ENCODE data around the gene POLD1. TPM values are rescaled to one million over a fixed set of nuclear protein-coding genes. Genes with fewer than 3 reads are reported as not detected.

POLD1 gene
- polyA plus RNA-seq, 1 experiment, result 5.1 TPM

DNA sequence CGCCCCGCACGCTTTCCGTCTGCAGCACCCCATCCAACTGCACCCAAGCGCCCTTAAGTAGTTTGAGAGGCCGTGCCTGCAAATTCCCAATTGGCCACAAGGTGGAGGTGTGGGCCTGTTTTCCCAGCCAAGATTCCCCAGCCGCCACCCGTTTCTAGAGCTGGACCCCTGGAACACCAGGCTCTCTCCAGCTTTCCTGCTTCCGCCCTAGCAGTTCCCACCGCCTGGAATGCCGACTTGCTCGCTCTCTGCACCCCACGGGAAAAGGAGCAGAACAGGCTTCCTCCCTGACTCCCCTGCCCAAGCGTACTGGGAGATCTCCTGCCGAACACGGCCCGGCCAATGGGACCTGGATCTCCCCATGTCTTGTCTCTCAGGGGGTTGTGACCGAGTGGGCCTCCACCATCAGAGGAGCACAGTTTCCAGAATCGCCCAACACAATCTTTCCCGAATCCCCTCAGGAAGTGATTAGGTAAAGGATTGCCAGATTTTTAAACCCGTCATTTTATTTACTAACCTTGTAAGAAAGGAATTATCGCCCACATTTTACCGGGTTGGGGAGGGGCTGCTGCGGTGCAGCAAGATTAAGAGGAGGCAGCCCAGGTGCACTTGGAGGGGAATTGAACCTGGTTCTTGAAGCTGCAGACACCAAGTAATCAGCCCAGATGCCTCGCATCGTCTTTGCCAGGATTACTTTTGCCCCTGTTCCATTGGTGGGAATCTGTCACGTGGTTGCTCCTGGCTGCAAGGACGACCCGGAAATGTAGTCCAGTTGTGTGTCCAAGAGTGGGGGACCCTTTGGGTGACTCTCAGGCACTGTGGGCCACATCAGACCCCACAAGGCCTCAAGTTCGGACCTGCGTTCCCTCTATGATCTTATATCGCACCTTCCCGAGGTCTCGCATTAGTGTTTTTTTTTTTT is 15.2 kb upstream of the POLD1 start:
- H3K27ac ChIP-seq (ENCODE audit: low read depth, low read length), result peak overlapping the region; percentile 39
- ChIA-PET POLR2A (interaction anchor here (0.6 kb wide), 2 partner anchors 142 to 208 kb away, joined by 3 to 5 read pairs; partner anchors contain the start of gene JOSD2), CTCF (interaction anchor here (0.5 to 3.0 kb wide), 23 partner anchors 11 to 719 kb away, joined by 3 to 18 read pairs (median 4); partner anchors contain the start of genes JOSD2, KCNC3 and POLD1)
- TF ChIP-seq, protein P1, sequence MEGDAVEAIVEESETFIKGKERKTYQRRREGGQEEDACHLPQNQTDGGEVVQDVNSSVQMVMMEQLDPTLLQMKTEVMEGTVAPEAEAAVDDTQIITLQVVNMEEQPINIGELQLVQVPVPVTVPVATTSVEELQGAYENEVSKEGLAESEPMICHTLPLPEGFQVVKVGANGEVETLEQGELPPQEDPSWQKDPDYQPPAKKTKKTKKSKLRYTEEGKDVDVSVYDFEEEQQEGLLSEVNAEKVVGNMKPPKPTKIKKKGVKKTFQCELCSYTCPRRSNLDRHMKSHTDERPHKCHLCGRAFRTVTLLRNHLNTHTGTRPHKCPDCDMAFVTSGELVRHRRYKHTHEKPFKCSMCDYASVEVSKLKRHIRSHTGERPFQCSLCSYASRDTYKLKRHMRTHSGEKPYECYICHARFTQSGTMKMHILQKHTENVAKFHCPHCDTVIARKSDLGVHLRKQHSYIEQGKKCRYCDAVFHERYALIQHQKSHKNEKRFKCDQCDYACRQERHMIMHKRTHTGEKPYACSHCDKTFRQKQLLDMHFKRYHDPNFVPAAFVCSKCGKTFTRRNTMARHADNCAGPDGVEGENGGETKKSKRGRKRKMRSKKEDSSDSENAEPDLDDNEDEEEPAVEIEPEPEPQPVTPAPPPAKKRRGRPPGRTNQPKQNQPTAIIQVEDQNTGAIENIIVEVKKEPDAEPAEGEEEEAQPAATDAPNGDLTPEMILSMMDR (IDR thresholded peaks at IDR 0.05; ENCODE audit: low read depth, low read length), result peak; percentile 81
- H3K9me3 ChIP-seq (ENCODE audit: control insufficient read depth, insufficient read depth, low read length), result no peaks in the 10 kb centered on the region
- H3K27me3 ChIP-seq (ENCODE audit: control insufficient read depth, insufficient read depth, low read length), result no peaks in the 10 kb centered on the region
- peak overlapping the region; percentile 79 for H3K4me3 ChIP-seq (ENCODE audit: low read depth, low read length)
- peak; percentile 65 for DNase-seq (ENCODE audit: low read depth, low spot score)

- H3K9me3 ChIP-seq (ENCODE audit: control insufficient read depth, insufficient read depth, low read length), result peaks cover 3% of the 10 kb centered on the region; the same call in 1 of the 2 replicates
- no peak for DNase-seq (ENCODE audit: low read depth, low spot score)
- no peak overlapping the region for H3K4me3 ChIP-seq (ENCODE audit: low read depth, low read length)
- TF ChIP-seq, protein P1 (IDR thresholded peaks at IDR 0.05; ENCODE audit: low read depth, low read length), result no peak
- POLR2A ChIA-PET, result no interaction called here
- CTCF ChIA-PET, result no interaction called here
- no peaks in the 10 kb centered on the region for H3K27me3 ChIP-seq (ENCODE audit: control insufficient read depth, insufficient read depth, low read length)
- H3K27ac ChIP-seq (ENCODE audit: low read depth, low read length), result no peak overlapping the region
Measured at GRCh38 chr19:50371914-50372475, 12.2 kb upstream of the POLD1 start.

DNA sequence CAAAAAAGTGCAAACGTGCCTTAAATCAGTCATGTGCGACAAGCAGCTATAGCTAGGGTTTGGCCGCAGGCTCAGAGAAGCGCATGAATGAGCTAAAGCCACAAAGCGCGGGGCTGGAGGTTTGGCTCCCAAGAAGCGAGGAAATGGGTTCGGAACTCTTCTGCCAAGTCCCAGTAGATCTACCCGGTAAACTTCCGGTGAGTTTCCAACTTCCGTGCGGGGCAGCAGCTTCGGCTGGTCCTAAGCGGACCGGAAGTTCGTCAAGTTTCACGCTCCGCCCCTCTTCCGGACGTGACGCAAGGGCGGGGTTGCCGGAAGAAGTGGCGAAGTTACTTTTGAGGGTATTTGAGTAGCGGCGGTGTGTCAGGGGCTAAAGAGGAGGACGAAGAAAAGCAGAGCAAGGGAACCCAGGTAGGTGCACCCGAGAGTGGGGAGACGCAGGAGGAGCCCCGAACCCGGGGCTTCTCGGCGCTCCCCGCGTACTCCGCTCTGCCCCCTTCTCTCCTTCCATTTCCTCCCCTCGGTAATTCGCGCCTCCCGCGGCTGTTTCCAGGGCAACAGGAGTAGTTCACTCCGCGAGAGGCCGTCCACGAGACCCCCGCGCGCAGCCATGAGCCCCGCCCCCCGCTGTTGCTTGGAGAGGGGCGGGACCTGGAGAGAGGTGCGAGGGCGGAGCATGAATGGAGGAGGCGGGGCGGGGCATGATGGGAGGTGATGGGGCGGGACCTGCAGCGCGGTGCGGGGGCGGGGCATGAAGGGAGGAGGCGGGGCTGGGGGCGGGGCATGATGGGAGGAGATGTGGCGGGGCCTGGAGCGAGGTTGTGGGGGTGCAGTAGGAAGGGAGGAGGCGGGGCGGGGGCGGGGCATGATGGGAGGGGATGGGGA is 7.7 kb upstream of the POLD1 start, which contains the start of gene NR1H2:
TSS of gene NR1H2 (plus strand) at position 292 of the 885 bp plus-strand sequence. CDS start 1,149 bp downstream, outside the sequence.
- H3K27ac ChIP-seq (ENCODE audit: low read depth, low read length), result peak within 1 kb of the TSS; percentile 100
- H3K9me3 ChIP-seq (ENCODE audit: control insufficient read depth, insufficient read depth, low read length), result peaks cover 3% of the 10 kb centered on the region; the same call in 1 of the 2 replicates
- DNase-seq (ENCODE audit: low read depth, low spot score), result peak; percentile 96
- POLR2A ChIA-PET, result interaction anchor here (0.6 to 1.3 kb wide), 4 partner anchors 8 to 135 kb away, joined by 3 to 7 read pairs (median 5); partner anchors contain the start of gene JOSD2
- no peaks in the 10 kb centered on the region for H3K27me3 ChIP-seq (ENCODE audit: control insufficient read depth, insufficient read depth, low read length)
- TF ChIP-seq, protein P1 (IDR thresholded peaks at IDR 0.05; ENCODE audit: low read depth, low read length), result no peak
- peak within 1 kb of the TSS; percentile 89 for H3K4me3 ChIP-seq (ENCODE audit: low read depth, low read length)
- CTCF ChIA-PET, result interaction anchor here (0.6 to 1.2 kb wide), 4 partner anchors 103 to 641 kb away, joined by 3 to 4 read pairs (median 3); no protein-coding TSS in a partner anchor

DNA sequence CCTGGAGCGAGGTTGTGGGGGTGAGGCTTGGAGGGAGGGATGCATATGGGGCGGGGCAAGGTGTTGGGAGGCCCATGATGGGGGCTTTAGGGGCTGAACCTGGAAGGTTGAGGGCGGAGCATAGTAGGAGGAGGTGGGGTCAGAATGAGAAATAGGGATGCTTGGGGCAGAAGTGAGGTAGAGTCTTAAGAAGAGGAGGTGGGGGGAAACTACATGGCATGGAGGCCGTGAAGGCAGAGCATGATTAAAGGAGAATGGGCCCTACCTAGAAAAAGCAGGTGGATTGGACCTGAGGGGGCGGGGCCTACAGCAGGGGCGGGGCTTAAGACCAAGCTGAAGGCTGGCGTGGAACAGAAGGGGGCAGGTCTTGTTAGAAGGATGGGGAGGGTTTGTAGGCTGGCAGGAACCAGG is 7.1 kb upstream of the POLD1 start:
- Histone ChIP-seq H3K27me3 (ENCODE audit: control insufficient read depth, insufficient read depth, low read length) (no peaks in the 10 kb centered on the region), H3K4me3 (ENCODE audit: low read depth, low read length) (peak overlapping the region; percentile 48), H3K9me3 (ENCODE audit: control insufficient read depth, insufficient read depth, low read length) (peaks cover 3% of the 10 kb centered on the region; the same call in 1 of the 2 replicates), H3K27ac (ENCODE audit: low read depth, low read length) (no peak overlapping the region)
- POLR2A ChIA-PET, result no interaction called here
- CTCF ChIA-PET, result interaction anchor here (0.6 kb wide), 1 partner anchor 38 kb away, joined by 4 read pairs; no protein-coding TSS in a partner anchor
- DNase-seq (ENCODE audit: low read depth, low spot score), result no peak
- TF ChIP-seq, protein P1 (IDR thresholded peaks at IDR 0.05; ENCODE audit: low read depth, low read length), result no peak

Measured in AG04450 (cell line).